Natural killer cell (primary cell): ENCODE results near the gene RENBP. TPM values are rescaled to one million over a fixed set of nuclear protein-coding genes. Genes with fewer than 3 reads are reported as not detected.
"Not testable (repeated sequence)": the region's sequence is repeated elsewhere in the genome, so short reads cannot be mapped to it uniquely, and the experiment has no call there.

Source experiments
- ATAC-seq, 3 donors: fragments of 150-1000 bp in 2 of 3; fragments of 200-7000 bp in 1 of 3; cut with Tn5 transposase; 1 replicate in 1 of 3; 2 replicates in 2 of 3; pipeline ENCODE4 v1.10.0; 2021; ENCODE audit warnings: mild to moderate bottlenecking in 2 of 3, moderate library complexity in 2 of 3
- DNase-seq, 2 donors: peaks; one replicate each; pipeline versions ENCODE4 v3.0.0 to v3.0.0-alpha.2; 2013 to 2021; ENCODE audit warnings: mixed read lengths in 1 of 2
- H3K27ac ChIP-seq: one replicate; pipeline ENCODE4 v1.5.1; 2013; ENCODE audit warnings: mild to moderate bottlenecking, low read length
- H3K27me3 ChIP-seq: one replicate; pipeline ENCODE4 v1.6.1; 2013; ENCODE audit warnings: low read length; ENCODE audit not compliant: control insufficient read depth, insufficient read depth
- H3K36me3 ChIP-seq: one replicate; pipeline ENCODE4 v1.6.1; 2013; ENCODE audit warnings: low read length; ENCODE audit not compliant: control insufficient read depth, insufficient read depth
- H3K4me1 ChIP-seq: one replicate; pipeline ENCODE4 v1.6.1; 2013; ENCODE audit warnings: low read length; ENCODE audit not compliant: control insufficient read depth, insufficient read depth
- H3K4me3 ChIP-seq: one replicate; pipeline ENCODE4 v1.5.1; 2013; ENCODE audit warnings: low read length
- H3K9me3 ChIP-seq: one replicate; pipeline ENCODE4 v1.6.1; 2013; ENCODE audit warnings: low read length; ENCODE audit not compliant: control insufficient read depth, insufficient read depth
- H3K27ac Mint-ChIP-seq, 2 donors: one replicate each; pipeline ENCODE4 v1.8.0; 2022; ENCODE audit warnings: mild to moderate bottlenecking in 2 of 2, mixed read lengths in 2 of 2, moderate library complexity in 1 of 2
- H3K27me3 Mint-ChIP-seq, 2 donors: one replicate each; pipeline ENCODE4 v1.8.0; 2022; ENCODE audit warnings: low read depth in 2 of 2, mixed read lengths in 2 of 2
- H3K36me3 Mint-ChIP-seq: one replicate; pipeline ENCODE4 v1.8.0; 2022; ENCODE audit warnings: mixed read lengths
- H3K4me1 Mint-ChIP-seq, 2 donors: one replicate each; pipeline ENCODE4 v1.8.0; 2022; ENCODE audit warnings: mixed read lengths in 2 of 2
- H3K4me3 Mint-ChIP-seq: one replicate; pipeline ENCODE4 v1.8.0; 2022; ENCODE audit warnings: mild to moderate bottlenecking, moderate library complexity, mixed read lengths
- H3K9me3 Mint-ChIP-seq, 2 donors: one replicate each; pipeline ENCODE4 v1.8.0; 2022; ENCODE audit warnings: mixed read lengths in 2 of 2
- WGBS: methylation state at CpG from one replicate; pipeline ENCODE4 v1.1.7; 2013; ENCODE audit warnings: missing lambda C conversion rate; ENCODE audit not compliant: insufficient coverage; 5-methylcytosine and 5-hydroxymethylcytosine counted together
- intact Hi-C: fragments of 100-400 bp; cut with micrococcal nuclease; formaldehyde crosslinking; loops from one replicate; pipeline ENCODE4 v1.14.2; 2022
- total RNA-seq, 4 donors: library from RNA; stranded (reverse); fragments of 120-200 nt in 1 of 4; gene quantifications; one replicate each; pipeline versions ENCODE4 v1.2.3 to v1.2.4, GENCODE V29; 2013 to 2022
- TF ChIP-seq, protein P1 (sequence below): fragments of 200-600 bp; IDR thresholded peaks from one replicate; pipeline ENCODE4 v1.8.0; 2022; ENCODE audit warnings: antibody characterized with exemption

The RENBP gene
- total RNA-seq, 3 donors from 2014 or later (not counting 1 experiment from before 2014, with no cell fraction given), result 14.3 to 17.1 (median 15.2) TPM

DNA sequence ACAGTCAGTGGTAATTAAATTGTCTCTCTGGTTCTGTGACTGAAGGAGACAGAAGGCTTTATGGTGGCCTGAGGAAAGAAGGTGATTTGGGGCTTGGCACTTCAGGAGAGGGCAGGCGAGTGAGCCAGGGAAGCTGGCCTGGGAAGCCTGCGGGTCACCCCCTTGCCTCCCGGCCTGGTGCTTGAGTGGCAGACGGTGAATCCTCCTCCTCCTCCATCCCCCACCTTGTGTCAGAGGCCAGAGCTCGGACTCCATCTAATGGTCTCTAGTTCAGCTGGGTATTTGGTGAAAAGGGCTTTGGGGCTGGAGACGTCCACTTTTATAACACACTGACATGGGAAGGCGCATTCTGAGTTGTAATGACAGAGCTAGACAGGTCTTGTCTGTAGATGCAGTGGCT is 36.8 kb upstream of the RENBP start:
- Mint-ChIP-seq H3K4me1 (peaks cover 19 to 26% of the 10 kb centered on the region in 2 donors), H3K27me3 (peaks cover 0 to 6% of the 10 kb centered on the region in 2 donors), H3K9me3 (no peaks in the 10 kb centered on the region), H3K36me3 (no peaks in the 10 kb centered on the region), H3K27ac (peak overlapping the region; percentile 81 to 82), H3K4me3 (peak overlapping the region; percentile 28)
- peak in 1 of 2 donors; percentile 23 for DNase-seq
- intact Hi-C loops, result no loop called here
- Histone ChIP-seq H3K4me1 (peaks cover 62% of the 10 kb centered on the region), H3K27me3 (no peaks in the 10 kb centered on the region), H3K27ac (peak overlapping the region; percentile 74), H3K4me3 (no peak overlapping the region), H3K9me3 (no peaks in the 10 kb centered on the region), H3K36me3 (no peaks in the 10 kb centered on the region)
- WGBS, result 100% methylated on average over 1 of the region's 7 CpGs
- ATAC-seq, result no peak
- TF ChIP-seq, protein P1, sequence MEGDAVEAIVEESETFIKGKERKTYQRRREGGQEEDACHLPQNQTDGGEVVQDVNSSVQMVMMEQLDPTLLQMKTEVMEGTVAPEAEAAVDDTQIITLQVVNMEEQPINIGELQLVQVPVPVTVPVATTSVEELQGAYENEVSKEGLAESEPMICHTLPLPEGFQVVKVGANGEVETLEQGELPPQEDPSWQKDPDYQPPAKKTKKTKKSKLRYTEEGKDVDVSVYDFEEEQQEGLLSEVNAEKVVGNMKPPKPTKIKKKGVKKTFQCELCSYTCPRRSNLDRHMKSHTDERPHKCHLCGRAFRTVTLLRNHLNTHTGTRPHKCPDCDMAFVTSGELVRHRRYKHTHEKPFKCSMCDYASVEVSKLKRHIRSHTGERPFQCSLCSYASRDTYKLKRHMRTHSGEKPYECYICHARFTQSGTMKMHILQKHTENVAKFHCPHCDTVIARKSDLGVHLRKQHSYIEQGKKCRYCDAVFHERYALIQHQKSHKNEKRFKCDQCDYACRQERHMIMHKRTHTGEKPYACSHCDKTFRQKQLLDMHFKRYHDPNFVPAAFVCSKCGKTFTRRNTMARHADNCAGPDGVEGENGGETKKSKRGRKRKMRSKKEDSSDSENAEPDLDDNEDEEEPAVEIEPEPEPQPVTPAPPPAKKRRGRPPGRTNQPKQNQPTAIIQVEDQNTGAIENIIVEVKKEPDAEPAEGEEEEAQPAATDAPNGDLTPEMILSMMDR, result no peak

- WGBS, result 11% methylated on average over 5 of the region's 10 CpGs
- H3K4me3 Mint-ChIP-seq, result peak overlapping the region; percentile 74
- intact Hi-C loops, H3K27me3 ChIP-seq, H3K36me3 Mint-ChIP-seq, H3K36me3 ChIP-seq, H3K9me3 Mint-ChIP-seq, H3K27me3 Mint-ChIP-seq, H3K4me3 ChIP-seq, H3K9me3 ChIP-seq: not testable (repeated sequence)
- peaks cover 19 to 26% of the 10 kb centered on the region in 2 donors for H3K4me1 Mint-ChIP-seq
- Histone ChIP-seq H3K27ac (peak overlapping the region; percentile 74), H3K4me1 (peaks cover 54% of the 10 kb centered on the region)
- peak in 1 of 2 donors; percentile 54 for DNase-seq
- H3K27ac Mint-ChIP-seq, result peak overlapping the region; percentile 81 to 82
- peak; percentile 66 to 69 (median 66) for ATAC-seq
These were observed 36.0 kb upstream of the RENBP start for GRCh38 chrX:153980394-153980793.

GRCh38 chrX:153974726-153975286 is 30.4 kb upstream of the RENBP start:
- WGBS, result 47% methylated on average over 3 of the region's 3 CpGs
- Mint-ChIP-seq H3K4me1 (peaks cover 12 to 17% of the 10 kb centered on the region in 2 donors), H3K27me3 (no peaks in the 10 kb centered on the region), H3K4me3 (peak overlapping the region; percentile 43), H3K27ac (peak overlapping the region; percentile 99 to 100), H3K36me3 (no peaks in the 10 kb centered on the region), H3K9me3 (no peaks in the 10 kb centered on the region)
- no peaks in the 10 kb centered on the region for H3K27me3 ChIP-seq
- H3K36me3 ChIP-seq, result no peaks in the 10 kb centered on the region
- TF ChIP-seq, protein P1, result no peak
- peak overlapping the region; percentile 81 for H3K27ac ChIP-seq
- H3K9me3 ChIP-seq, result no peaks in the 10 kb centered on the region
- no peak overlapping the region for H3K4me3 ChIP-seq
- ATAC-seq (no peak), DNase-seq (peak in 1 of 2 donors; percentile 21)
- peaks cover 19% of the 10 kb centered on the region for H3K4me1 ChIP-seq
- intact Hi-C loops, result no loop called here

DNA sequence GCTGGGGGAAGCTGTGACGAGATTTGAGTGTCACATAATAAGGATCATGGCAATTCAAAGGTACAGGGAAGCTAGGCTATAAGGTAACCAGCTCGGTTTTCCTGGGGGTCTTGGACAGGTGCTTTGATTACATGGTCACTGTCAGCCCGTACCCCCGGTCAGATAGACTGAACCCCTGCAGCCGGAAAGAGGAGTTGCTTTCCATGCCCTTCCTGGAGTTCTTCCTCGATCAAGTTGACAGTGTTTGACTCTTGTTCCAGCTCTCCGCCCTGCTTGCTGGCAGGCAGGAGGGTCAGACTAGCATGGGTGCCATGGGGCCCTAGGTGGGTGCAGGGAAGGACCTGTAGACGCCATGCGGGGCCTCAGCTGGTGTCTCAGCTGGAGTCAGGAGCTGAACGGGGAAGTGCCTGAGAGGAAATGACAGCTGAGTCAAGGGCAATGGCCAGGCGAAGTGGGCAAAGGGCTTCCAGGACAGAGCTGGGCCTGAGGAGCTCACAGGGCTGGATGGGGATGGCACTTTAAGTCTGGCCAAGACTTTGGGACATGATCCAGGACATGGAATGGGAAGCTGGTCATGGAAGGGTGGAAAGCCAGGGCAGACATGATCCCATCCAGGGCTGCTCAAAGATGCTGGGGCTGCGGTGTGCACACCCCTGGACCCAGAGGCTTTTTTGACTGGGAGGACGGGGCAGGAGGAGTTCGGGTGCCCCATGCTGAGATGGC is 29.7 kb upstream of the RENBP start:
- no peaks in the 10 kb centered on the region for H3K9me3 ChIP-seq
- peaks cover 26% of the 10 kb centered on the region for H3K4me1 ChIP-seq
- peak overlapping the region; percentile 81 for H3K27ac ChIP-seq
- intact Hi-C loops, result no loop called here
- H3K27me3 ChIP-seq, result no peaks in the 10 kb centered on the region
- no peak overlapping the region for H3K4me3 ChIP-seq
- peak overlapping the region; percentile 99 to 100 for H3K27ac Mint-ChIP-seq
- TF ChIP-seq, protein P1, result no peak
- H3K36me3 Mint-ChIP-seq, result no peaks in the 10 kb centered on the region
- peaks cover 17 to 23% of the 10 kb centered on the region in 2 donors for H3K4me1 Mint-ChIP-seq
- ATAC-seq (no peak), DNase-seq (no peak)
- no peaks in the 10 kb centered on the region for H3K27me3 Mint-ChIP-seq
- 72% methylated on average over 13 of the region's 14 CpGs for WGBS
- H3K36me3 ChIP-seq, result no peaks in the 10 kb centered on the region
- H3K4me3 Mint-ChIP-seq, result peak overlapping the region; percentile 28
- H3K9me3 Mint-ChIP-seq, result no peaks in the 10 kb centered on the region
